Smooth muscle cell (in vitro differentiated cells): ENCODE measurements around the gene C5orf15. TPM values are rescaled to one million over a fixed set of nuclear protein-coding genes. Genes with fewer than 3 reads are reported as not detected.

Source experiments
- DNase-seq: peaks from one replicate; lab custom pipeline; 2025; ENCODE audit not compliant: unreplicated experiment; lab: John Stamatoyannopoulos, UW
- H2AFZ ChIP-seq: fragments of 200-600 bp; sonication (generic); 2 replicates; pipeline ENCODE4 v1.6.0; 2016; ENCODE audit warnings: antibody characterized with exemption, low read depth, mild to moderate bottlenecking
- H3F3A ChIP-seq: fragments of 200-600 bp; sonication (generic); 2 replicates; pipeline ENCODE4 v1.6.0; 2017; ENCODE audit warnings: antibody characterized with exemption, low read depth
- H3K27ac ChIP-seq: fragments of 200-600 bp; sonication (generic); 2 replicates; pipeline ENCODE4 v1.5.1; 2016; ENCODE audit warnings: low read depth, mild to moderate bottlenecking
- H3K27me3 ChIP-seq: fragments of 200-600 bp; sonication (generic); 2 replicates; pipeline ENCODE4 v1.6.1; 2016; ENCODE audit warnings: low read depth, mild to moderate bottlenecking
- H3K36me3 ChIP-seq: fragments of 200-600 bp; sonication (generic); 2 replicates; pipeline ENCODE4 v1.5.1; 2016; ENCODE audit warnings: low read depth
- H3K4me1 ChIP-seq: fragments of 200-600 bp; sonication (generic); 2 replicates; pipeline ENCODE4 v1.5.1; 2016; ENCODE audit warnings: low read depth
- H3K4me2 ChIP-seq: fragments of 200-600 bp; sonication (generic); 2 replicates; pipeline ENCODE4 v1.6.0; 2016; ENCODE audit warnings: mild to moderate bottlenecking
- H3K4me3 ChIP-seq: fragments of 200-600 bp; sonication (generic); 2 replicates; pipeline ENCODE4 v1.5.1; 2016; ENCODE audit warnings: mild to moderate bottlenecking
- H3K79me2 ChIP-seq: fragments of 200-600 bp; sonication (generic); 2 replicates; pipeline ENCODE4 v1.6.0; 2016; ENCODE audit warnings: low read depth, mild to moderate bottlenecking
- H3K9ac ChIP-seq: fragments of 200-600 bp; sonication (generic); 2 replicates; pipeline ENCODE4 v1.6.0; 2016; ENCODE audit warnings: low read depth
- H3K9me3 ChIP-seq: fragments of 200-600 bp; sonication (generic); replicated peaks from 2 replicates; pipeline ENCODE4 v1.5.1; 2016; ENCODE audit warnings: low read depth
- H4K20me1 ChIP-seq: fragments of 200-600 bp; sonication (generic); 2 replicates; pipeline ENCODE4 v1.6.0; 2016; ENCODE audit warnings: low read depth
- CTCF ChIP-seq: fragments of 200-600 bp; sonication (generic); IDR thresholded peaks from 2 replicates; pipeline ENCODE4 v1.5.1; 2017; ENCODE audit warnings: borderline replicate concordance, mild to moderate bottlenecking, antibody characterized with exemption; ENCODE audit not compliant: insufficient read depth, poor library complexity, severe bottlenecking
- WGBS: methylation state at CpG from one replicate; pipeline ENCODE4 v1.1.7; 2016; ENCODE audit warnings: low lambda C conversion rate; 5-methylcytosine and 5-hydroxymethylcytosine counted together
- polyA plus RNA-seq: library from polyadenylated mRNA; unstranded; fragments of >200 nt; fragmentation: Nextera tagmentation; extraction: Ambion mirVana; gene quantifications from 2 replicates; pipeline ENCODE4 v1.2.1, GENCODE V29; 2016
- total RNA-seq: library from RNA; depleted of rRNA; stranded (reverse); fragments of >200 nt; gene quantifications from 2 replicates; pipeline ENCODE4 v1.2.3, GENCODE V29; 2014

Gene C5orf15
- total and polyA plus RNA-seq, 2 experiments from 2014 or later, result 64.9 to 128 TPM

- Histone ChIP-seq H3K9ac (no peak overlapping the region), H3K4me2 (no peak overlapping the region), H3K27me3 (no peaks in the 10 kb centered on the region), H3F3A (no peaks in the 10 kb centered on the region), H3K9me3 (no peaks in the 10 kb centered on the region), H3K79me2 (no peaks in the 10 kb centered on the region), H3K4me1 (no peaks in the 10 kb centered on the region), H3K36me3 (no peaks in the 10 kb centered on the region), H2AFZ (no peak overlapping the region), H3K4me3 (no peak overlapping the region), H3K27ac (no peak overlapping the region), H4K20me1 (no peaks in the 10 kb centered on the region)
- DNase-seq, result no peak
- WGBS, result 95% methylated on average over 9 of the region's 9 CpGs
- no peak for TF ChIP-seq CTCF
Measured at GRCh38 chr5:133907075-133907474, 61.4 kb downstream of the C5orf15 start.

GRCh38 chr5:133906303-133906702 is 62.1 kb downstream of the C5orf15 start:
- no peak overlapping the region for H3K4me2 ChIP-seq
- H3F3A ChIP-seq, result no peaks in the 10 kb centered on the region
- H4K20me1 ChIP-seq, result no peaks in the 10 kb centered on the region
- WGBS, result 81% methylated on average over 6 of the region's 6 CpGs
- no peak overlapping the region for H3K4me3 ChIP-seq
- H3K27ac ChIP-seq, result no peak overlapping the region
- no peaks in the 10 kb centered on the region for H3K27me3 ChIP-seq
- H3K4me1 ChIP-seq, result no peaks in the 10 kb centered on the region
- H3K9me3 ChIP-seq, result no peaks in the 10 kb centered on the region
- no peak for DNase-seq
- TF ChIP-seq CTCF, result no peak
- H3K79me2 ChIP-seq, result no peaks in the 10 kb centered on the region
- no peaks in the 10 kb centered on the region for H3K36me3 ChIP-seq
- no peak overlapping the region for H2AFZ ChIP-seq
- no peak overlapping the region for H3K9ac ChIP-seq

Other genes with a start within 250 kb of the C5orf15 start
- gene VDAC1, start 36.4 kb upstream of the C5orf15 start, total RNA-seq, result 252 and 275 TPM in 2 replicates
- gene VDAC1, start 36.4 kb upstream of the C5orf15 start, polyA plus RNA-seq, result 221 and 243 TPM in 2 replicates
- 1.8 and 3.2 TPM in 2 replicates for gene TCF7, start 146.1 kb upstream of the C5orf15 start, total RNA-seq
- gene TCF7, start 146.1 kb upstream of the C5orf15 start, polyA plus RNA-seq, result 3.4 and 10.8 TPM in 2 replicates
- gene SKP1, start 208.3 kb upstream of the C5orf15 start, total RNA-seq, result 620 and 658 TPM in 2 replicates
- 735 and 739 TPM in 2 replicates for gene SKP1, start 208.3 kb upstream of the C5orf15 start, polyA plus RNA-seq